Measurements from ENCODE around the gene SLC35F3. TPM values are rescaled to one million over a fixed set of nuclear protein-coding genes. Genes with fewer than 3 reads are reported as not detected.
"Not testable (repeated sequence)": the region's sequence is repeated elsewhere in the genome, so short reads cannot be mapped to it uniquely, and the experiment has no call there.

The SLC35F3 gene
- total RNA-seq, 2 experiments from 2014 or later = not detected

GRCh38 chr1:233883671-233884070, 20.8 kb upstream of the SLC35F3 start:
- CTCF ChIA-PET (ENCODE audit: unreplicated experiment) = no interaction called here
- Histone ChIP-seq H3K27ac (ENCODE audit: low read depth, low read length, poor library complexity, severe bottlenecking) (no peak overlapping the region), H2AFZ (ENCODE audit: low read length) (no peak overlapping the region), H4K20me1 (ENCODE audit: insufficient read depth, low read length) (no peaks in the 10 kb centered on the region), H3K36me3 (ENCODE audit: insufficient read depth, low read length) (no peaks in the 10 kb centered on the region), H3K9me3 (ENCODE audit: low read length) (no peaks in the 10 kb centered on the region), H3K9me2 (ENCODE audit: insufficient read depth, low read length) (no peaks in the 10 kb centered on the region; the same call in 1 of the 2 replicates), H3K79me2 (ENCODE audit: insufficient read depth, low read depth, low read length) (no peaks in the 10 kb centered on the region), H3K4me3 (ENCODE audit: low read depth, low read length, poor library complexity, severe bottlenecking) (no peak overlapping the region), H3K4me1 (ENCODE audit: insufficient read depth, low read length, poor library complexity, severe bottlenecking) (no peaks in the 10 kb centered on the region), H3K4me2 (ENCODE audit: low read length) (no peak overlapping the region)
- DNase-seq (ENCODE audit: low spot score) = no peak
- BruUV-seq (replicated peaks) = no TSS peak
- no peak for TF ChIP-seq EZH2phosphoT487 (IDR thresholded peaks at IDR 0.05; ENCODE audit: borderline replicate concordance, low read depth, low read length)
- TF ChIP-seq, protein P1, sequence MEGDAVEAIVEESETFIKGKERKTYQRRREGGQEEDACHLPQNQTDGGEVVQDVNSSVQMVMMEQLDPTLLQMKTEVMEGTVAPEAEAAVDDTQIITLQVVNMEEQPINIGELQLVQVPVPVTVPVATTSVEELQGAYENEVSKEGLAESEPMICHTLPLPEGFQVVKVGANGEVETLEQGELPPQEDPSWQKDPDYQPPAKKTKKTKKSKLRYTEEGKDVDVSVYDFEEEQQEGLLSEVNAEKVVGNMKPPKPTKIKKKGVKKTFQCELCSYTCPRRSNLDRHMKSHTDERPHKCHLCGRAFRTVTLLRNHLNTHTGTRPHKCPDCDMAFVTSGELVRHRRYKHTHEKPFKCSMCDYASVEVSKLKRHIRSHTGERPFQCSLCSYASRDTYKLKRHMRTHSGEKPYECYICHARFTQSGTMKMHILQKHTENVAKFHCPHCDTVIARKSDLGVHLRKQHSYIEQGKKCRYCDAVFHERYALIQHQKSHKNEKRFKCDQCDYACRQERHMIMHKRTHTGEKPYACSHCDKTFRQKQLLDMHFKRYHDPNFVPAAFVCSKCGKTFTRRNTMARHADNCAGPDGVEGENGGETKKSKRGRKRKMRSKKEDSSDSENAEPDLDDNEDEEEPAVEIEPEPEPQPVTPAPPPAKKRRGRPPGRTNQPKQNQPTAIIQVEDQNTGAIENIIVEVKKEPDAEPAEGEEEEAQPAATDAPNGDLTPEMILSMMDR (conservative IDR thresholded peaks at IDR 0.05; ENCODE audit: low read length) = no peak
- POLR2A ChIA-PET = no interaction called here
- intact Hi-C loops (cut with micrococcal nuclease; ENCODE audit: unreplicated experiment) = no loop called here

DNA sequence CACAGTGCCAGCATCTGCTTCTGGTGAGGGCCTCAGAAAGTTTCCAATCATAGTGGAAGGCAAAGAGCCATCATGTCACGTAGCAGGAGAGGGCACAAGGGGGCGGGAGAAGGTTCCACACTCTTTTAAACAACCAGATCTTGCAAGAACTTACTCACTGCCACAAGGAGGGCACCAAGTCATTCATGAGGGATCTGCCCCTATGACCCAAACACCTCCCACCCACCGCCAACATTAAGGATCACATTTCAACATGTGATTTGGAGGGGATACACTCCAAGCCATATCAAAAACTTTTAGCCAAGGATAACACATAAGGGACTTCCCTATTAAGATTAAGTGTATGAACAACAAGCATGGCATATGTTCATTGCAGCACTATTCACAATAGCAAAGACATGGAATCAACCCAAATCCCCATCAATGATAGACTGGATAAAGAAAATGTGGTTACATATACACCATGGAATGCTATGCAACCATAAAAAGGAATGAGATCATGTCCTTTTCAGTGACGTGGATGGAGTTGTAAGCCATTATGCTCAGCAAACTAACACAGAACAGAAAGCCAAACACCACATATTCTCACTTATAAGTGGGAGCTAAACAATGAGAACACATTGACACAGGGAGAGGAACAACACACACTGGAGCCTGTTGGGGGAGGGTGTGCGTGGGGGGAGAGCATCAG, 19.9 kb upstream of the SLC35F3 start:
- intact Hi-C loops (cut with micrococcal nuclease; ENCODE audit: unreplicated experiment) = no loop called here
- Histone ChIP-seq H3K9me3 (ENCODE audit: low read length) (no peaks in the 10 kb centered on the region; the same call in 1 of the 2 replicates), H3K4me1 (ENCODE audit: insufficient read depth, low read length, poor library complexity, severe bottlenecking) (no peaks in the 10 kb centered on the region), H3K79me2 (ENCODE audit: insufficient read depth, low read depth, low read length) (no peaks in the 10 kb centered on the region), H3K4me2 (ENCODE audit: low read length) (no peak overlapping the region), H3K9me2 (ENCODE audit: insufficient read depth, low read length) (no peaks in the 10 kb centered on the region; the same call in 1 of the 2 replicates), H3K36me3 (ENCODE audit: insufficient read depth, low read length) (no peaks in the 10 kb centered on the region), H4K20me1 (ENCODE audit: insufficient read depth, low read length) (no peaks in the 10 kb centered on the region), H2AFZ (ENCODE audit: low read length) (no peak overlapping the region), H3K27ac (ENCODE audit: low read depth, low read length, poor library complexity, severe bottlenecking) (no peak overlapping the region), H3K4me3 (ENCODE audit: low read depth, low read length, poor library complexity, severe bottlenecking) (no peak overlapping the region)
- DNase-seq (ENCODE audit: low spot score) = no peak
- TF ChIP-seq, protein P1 (conservative IDR thresholded peaks at IDR 0.05; ENCODE audit: low read length) = no peak
- no peak for TF ChIP-seq EZH2phosphoT487 (IDR thresholded peaks at IDR 0.05; ENCODE audit: borderline replicate concordance, low read depth, low read length)
- ChIA-PET POLR2A (no interaction called here), CTCF (ENCODE audit: unreplicated experiment) (no interaction called here)
- no TSS peak for BruUV-seq (replicated peaks)

DNA sequence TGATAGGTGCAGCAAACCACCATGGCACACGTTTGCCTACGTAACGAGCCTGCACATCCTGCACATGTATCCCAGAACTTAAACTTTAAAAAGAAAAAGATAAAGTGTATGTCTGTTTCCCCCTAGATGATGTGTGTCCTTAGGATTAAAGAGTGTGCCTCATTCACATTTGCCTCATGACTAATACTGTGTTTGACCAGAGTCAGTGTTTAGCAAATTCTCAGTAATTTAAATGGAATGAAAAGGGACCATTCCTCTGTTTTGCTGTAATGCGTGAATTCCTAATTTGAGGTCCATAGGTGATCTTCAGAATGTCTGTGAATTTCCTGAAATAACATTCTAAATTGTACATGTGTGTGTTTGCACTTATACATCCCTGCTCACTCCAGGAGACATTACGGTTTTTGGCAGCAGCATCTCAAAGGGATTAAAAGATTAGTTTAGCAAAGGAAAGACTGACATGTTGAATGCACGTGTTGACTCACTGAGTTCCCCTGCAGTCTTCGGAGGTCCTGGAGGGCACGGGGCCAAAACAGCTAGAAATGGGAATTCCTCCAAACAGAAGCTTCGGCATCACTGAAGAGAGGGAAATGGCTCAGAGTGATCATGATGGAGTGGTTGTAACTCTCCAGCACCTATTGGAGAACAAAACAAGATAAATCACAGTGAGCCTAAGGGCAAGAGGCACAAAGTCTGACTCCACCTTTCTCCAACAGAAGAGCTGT, 19.1 kb upstream of the SLC35F3 start:
- ChIA-PET POLR2A (no interaction called here), CTCF (ENCODE audit: unreplicated experiment) (no interaction called here)
- TF ChIP-seq EZH2phosphoT487 (IDR thresholded peaks at IDR 0.05; ENCODE audit: borderline replicate concordance, low read depth, low read length) = no peak
- TF ChIP-seq, protein P1 (conservative IDR thresholded peaks at IDR 0.05; ENCODE audit: low read length) = no peak
- H4K20me1 ChIP-seq (ENCODE audit: insufficient read depth, low read length) = no peaks in the 10 kb centered on the region
- H3K27ac ChIP-seq (ENCODE audit: low read depth, low read length, poor library complexity, severe bottlenecking) = no peak overlapping the region
- no peaks in the 10 kb centered on the region for H3K4me1 ChIP-seq (ENCODE audit: insufficient read depth, low read length, poor library complexity, severe bottlenecking)
- no peak overlapping the region for H2AFZ ChIP-seq (ENCODE audit: low read length)
- H3K9me2 ChIP-seq (ENCODE audit: insufficient read depth, low read length) = no peaks in the 10 kb centered on the region; the same call in 1 of the 2 replicates
- intact Hi-C loops (cut with micrococcal nuclease; ENCODE audit: unreplicated experiment) = no loop called here
- no peaks in the 10 kb centered on the region for H3K79me2 ChIP-seq (ENCODE audit: insufficient read depth, low read depth, low read length)
- no TSS peak for BruUV-seq (replicated peaks)
- no peaks in the 10 kb centered on the region; the same call in 1 of the 2 replicates for H3K9me3 ChIP-seq (ENCODE audit: low read length)
- no peak overlapping the region for H3K4me2 ChIP-seq (ENCODE audit: low read length)
- DNase-seq (ENCODE audit: low spot score) = no peak
- no peaks in the 10 kb centered on the region for H3K36me3 ChIP-seq (ENCODE audit: insufficient read depth, low read length)
- H3K4me3 ChIP-seq (ENCODE audit: low read depth, low read length, poor library complexity, severe bottlenecking) = no peak overlapping the region

DNA sequence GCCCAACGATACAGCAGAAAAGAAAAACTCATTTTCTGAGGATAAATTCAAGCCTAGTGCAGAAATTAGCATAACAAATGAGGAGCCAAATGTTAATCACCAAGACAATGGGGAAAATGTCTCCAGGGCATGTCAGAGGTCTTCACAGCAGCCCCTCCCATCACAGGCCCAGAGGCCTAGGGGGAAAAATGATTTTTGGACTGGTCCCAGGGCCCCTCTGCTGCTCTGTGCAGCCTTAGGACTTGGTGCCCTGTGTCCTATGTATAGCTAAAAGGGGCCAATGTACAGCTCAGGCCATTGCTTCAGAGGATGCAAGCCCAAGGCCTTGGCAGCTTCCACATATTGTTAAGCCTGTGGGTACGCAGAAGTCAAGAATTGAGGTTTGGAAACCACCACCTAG, 13.3 kb upstream of the SLC35F3 start:
- H3K4me2 ChIP-seq (ENCODE audit: low read length); CTCF ChIA-PET (ENCODE audit: unreplicated experiment); H3K79me2 ChIP-seq (ENCODE audit: insufficient read depth, low read depth, low read length); H3K9me2 ChIP-seq (ENCODE audit: insufficient read depth, low read length); H3K36me3 ChIP-seq (ENCODE audit: insufficient read depth, low read length); H2AFZ ChIP-seq (ENCODE audit: low read length); H3K27ac ChIP-seq (ENCODE audit: low read depth, low read length, poor library complexity, severe bottlenecking); H4K20me1 ChIP-seq (ENCODE audit: insufficient read depth, low read length); DNase-seq (ENCODE audit: low spot score); POLR2A ChIA-PET; intact Hi-C loops (cut with micrococcal nuclease; ENCODE audit: unreplicated experiment); BruUV-seq (replicated peaks); H3K9me3 ChIP-seq (ENCODE audit: low read length); H3K4me3 ChIP-seq (ENCODE audit: low read depth, low read length, poor library complexity, severe bottlenecking); H3K4me1 ChIP-seq (ENCODE audit: insufficient read depth, low read length, poor library complexity, severe bottlenecking): not testable (repeated sequence)
